Measurements from ENCODE around the gene CCNB1IP1.

GRCh38 chr14:20327005-20327869, 5.8 kb downstream of the CCNB1IP1 start:
- no peak for TF ChIP-seq REST (IDR thresholded peaks at IDR 0.05; ENCODE audit: insufficient read depth in 1 of 2, low read depth in 2 of 2, low read length in 2 of 2)
- no peak for TF ChIP-seq POLR2AphosphoS5 (IDR thresholded peaks at IDR 0.05; ENCODE audit: low read depth, low read length)
- no peak for TF ChIP-seq TAF1 (IDR thresholded peaks at IDR 0.05; ENCODE audit: borderline replicate concordance, insufficient read depth, low read length)

Measured in PFSK-1 (cell line).